ENCODE results near the gene TDRD7.

The TDRD7 gene

DNA sequence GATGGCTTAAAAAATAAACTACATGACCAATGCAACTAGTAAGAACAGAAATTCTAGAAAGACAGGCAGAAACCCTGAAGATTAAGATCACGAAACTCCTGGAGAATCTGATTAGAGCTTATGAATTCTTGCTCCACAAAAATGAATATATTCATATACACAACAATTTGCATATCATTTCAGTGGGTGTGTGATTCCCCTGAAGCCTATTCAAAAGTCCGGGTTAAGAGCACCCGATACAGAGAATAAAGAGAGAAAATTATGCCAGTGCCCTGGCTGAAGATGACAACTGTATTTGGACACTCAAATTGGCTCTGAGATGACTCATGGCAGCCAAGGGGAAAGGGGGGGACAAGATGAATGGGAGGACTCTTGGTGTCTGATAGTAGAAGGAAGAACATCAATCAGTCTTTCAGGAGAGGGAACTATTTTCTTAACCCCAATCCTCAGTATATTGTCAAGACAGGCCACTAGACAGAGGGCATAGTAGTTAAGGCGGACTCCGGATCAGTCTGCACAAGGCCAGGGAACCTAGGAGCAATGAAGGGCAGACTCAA lies 95.6 kb downstream of the TDRD7 start:
- TF ChIP-seq MYC (IDR thresholded peaks at IDR 0.05; ENCODE audit: low read depth, low read length) (no peak), POLR2A (IDR thresholded peaks at IDR 0.05; ENCODE audit: extremely low read depth, insufficient read length) (no peak), CTCF (IDR thresholded peaks at IDR 0.05; ENCODE audit: low read depth, low read length) (no peak)
- TF ChIP-seq, protein P1, sequence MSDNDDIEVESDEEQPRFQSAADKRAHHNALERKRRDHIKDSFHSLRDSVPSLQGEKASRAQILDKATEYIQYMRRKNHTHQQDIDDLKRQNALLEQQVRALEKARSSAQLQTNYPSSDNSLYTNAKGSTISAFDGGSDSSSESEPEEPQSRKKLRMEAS (IDR thresholded peaks at IDR 0.05; ENCODE audit: low read depth, low read length) = no peak
- DNase-seq (ENCODE audit: low read depth) = no peak
- H3K4me3 ChIP-seq (ENCODE audit: low read depth, low read length) = no peak overlapping the region

GRCh38 chr9:97508852-97509251 lies 97.0 kb downstream of the TDRD7 start:
- TF ChIP-seq POLR2A (IDR thresholded peaks at IDR 0.05; ENCODE audit: extremely low read depth, insufficient read length) (no peak), CTCF (IDR thresholded peaks at IDR 0.05; ENCODE audit: low read depth, low read length) (no peak), MYC (IDR thresholded peaks at IDR 0.05; ENCODE audit: low read depth, low read length) (no peak)
- TF ChIP-seq, protein P1 (IDR thresholded peaks at IDR 0.05; ENCODE audit: low read depth, low read length) = no peak
- H3K4me3 ChIP-seq (ENCODE audit: low read depth, low read length) = no peak overlapping the region
- DNase-seq (ENCODE audit: low read depth) = no peak

DNA sequence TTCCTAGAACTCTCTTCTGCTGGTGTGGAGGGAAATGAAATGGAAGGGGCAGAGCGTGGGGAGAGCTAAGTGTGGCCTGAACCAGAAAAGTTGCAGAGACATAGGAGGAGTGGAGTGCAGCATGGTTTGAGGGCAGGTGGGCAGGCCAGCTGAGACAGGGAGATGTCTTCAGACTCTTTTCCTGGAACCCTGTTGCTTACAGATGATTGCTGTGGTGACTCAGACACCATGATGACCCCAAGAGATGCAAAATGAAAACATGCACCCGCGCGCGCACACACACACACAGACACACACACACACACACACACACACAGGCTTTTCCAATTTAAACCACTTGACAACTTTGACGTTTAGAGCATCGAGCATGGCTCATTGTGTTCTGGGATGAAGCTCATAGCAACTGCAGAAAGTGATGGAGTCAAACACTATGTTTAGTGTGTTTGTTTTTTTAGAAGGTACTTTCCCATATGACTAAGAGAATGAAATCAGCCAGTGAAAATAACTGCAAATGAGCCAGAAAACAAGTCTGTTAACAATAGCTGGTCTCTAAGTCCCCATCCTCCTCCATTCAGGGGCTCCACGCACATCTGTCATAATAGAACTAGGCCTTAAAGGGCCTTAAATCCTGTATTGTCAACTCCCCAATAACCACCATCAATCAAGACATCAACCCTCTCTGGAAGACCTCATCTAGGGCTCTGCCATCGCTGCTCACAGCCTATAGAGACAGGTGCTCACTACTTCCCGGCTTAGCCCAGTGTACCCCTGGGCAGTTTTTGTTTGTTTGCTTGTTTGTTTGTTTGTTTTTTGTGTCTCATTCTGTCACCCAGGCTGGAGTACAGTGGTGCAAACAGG lies 99.1 kb downstream of the TDRD7 start:
- no peak for DNase-seq (ENCODE audit: low read depth)
- TF ChIP-seq, protein P1 (IDR thresholded peaks at IDR 0.05; ENCODE audit: low read depth, low read length) = no peak
- TF ChIP-seq POLR2A (IDR thresholded peaks at IDR 0.05; ENCODE audit: extremely low read depth, insufficient read length) (no peak), CTCF (IDR thresholded peaks at IDR 0.05; ENCODE audit: low read depth, low read length) (no peak), MYC (IDR thresholded peaks at IDR 0.05; ENCODE audit: low read depth, low read length) (no peak)
- no peak overlapping the region for H3K4me3 ChIP-seq (ENCODE audit: low read depth, low read length)

- DNase-seq (ENCODE audit: low read depth) = no peak
- H3K4me3 ChIP-seq (ENCODE audit: low read depth, low read length) = no peak overlapping the region
- TF ChIP-seq CTCF (IDR thresholded peaks at IDR 0.05; ENCODE audit: low read depth, low read length) (no peak), POLR2A (IDR thresholded peaks at IDR 0.05; ENCODE audit: extremely low read depth, insufficient read length) (no peak), MYC (IDR thresholded peaks at IDR 0.05; ENCODE audit: low read depth, low read length) (no peak)
- TF ChIP-seq, protein P1 (IDR thresholded peaks at IDR 0.05; ENCODE audit: low read depth, low read length) = no peak
Observed at GRCh38 chr9:97511655-97512427, 99.9 kb downstream of the TDRD7 start.

- TF ChIP-seq, protein P1 (IDR thresholded peaks at IDR 0.05; ENCODE audit: low read depth, low read length) = no peak
- TF ChIP-seq POLR2A (IDR thresholded peaks at IDR 0.05; ENCODE audit: extremely low read depth, insufficient read length) = no peak
- no peak for TF ChIP-seq MYC (IDR thresholded peaks at IDR 0.05; ENCODE audit: low read depth, low read length)
- TF ChIP-seq CTCF (IDR thresholded peaks at IDR 0.05; ENCODE audit: low read depth, low read length) = no peak
- no peak overlapping the region for H3K4me3 ChIP-seq (ENCODE audit: low read depth, low read length)
- DNase-seq (ENCODE audit: low read depth) = no peak
Observed at GRCh38 chr9:97512966-97513560, 101.2 kb downstream of the TDRD7 start.

Measured in NB4 (cell line).